Measurements from ENCODE around the gene ADAMTS6. TPM values are rescaled to one million over a fixed set of nuclear protein-coding genes. Genes with fewer than 3 reads are reported as not detected.

The ADAMTS6 gene
- total RNA-seq, 1 experiment from 2014 or later: 2.8 TPM

- POLR2A ChIA-PET: no interaction called here
- Mint-ChIP-seq H3K36me3 (no peaks in the 10 kb centered on the region), H3K4me3 (no peak overlapping the region), H3K4me1 (peaks cover 50% of the 10 kb centered on the region), H3K27me3 (ENCODE audit: low read depth) (no peaks in the 10 kb centered on the region), H3K27ac (no peak overlapping the region), H3K9me3 (peaks cover 8% of the 10 kb centered on the region)
- CTCF ChIA-PET: interaction anchor here (0.7 to 1.9 kb wide), 3 partner anchors 13 to 450 kb away, joined by 3 to 5 read pairs (median 5); no protein-coding TSS in a partner anchor
- DNase-seq (ENCODE audit: low spot score) (no peak), ATAC-seq (no peak)
- TF ChIP-seq HMGA2 (CRISPR knock-in tag; IDR thresholded peaks at IDR 0.05) (no peak), TCF7 (CRISPR knock-in tag; IDR thresholded peaks at IDR 0.05; ENCODE audit: low read depth) (no peak), MYBL2 (CRISPR knock-in tag; IDR thresholded peaks at IDR 0.05) (no peak), ZNF671 (CRISPR knock-in tag; IDR thresholded peaks at IDR 0.05) (no peak), AR (CRISPR knock-in tag; IDR thresholded peaks at IDR 0.05) (no peak)
- TF ChIP-seq, protein P1, sequence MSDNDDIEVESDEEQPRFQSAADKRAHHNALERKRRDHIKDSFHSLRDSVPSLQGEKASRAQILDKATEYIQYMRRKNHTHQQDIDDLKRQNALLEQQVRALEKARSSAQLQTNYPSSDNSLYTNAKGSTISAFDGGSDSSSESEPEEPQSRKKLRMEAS (CRISPR knock-in tag; IDR thresholded peaks at IDR 0.05): no peak
- TF ChIP-seq, protein P2, sequence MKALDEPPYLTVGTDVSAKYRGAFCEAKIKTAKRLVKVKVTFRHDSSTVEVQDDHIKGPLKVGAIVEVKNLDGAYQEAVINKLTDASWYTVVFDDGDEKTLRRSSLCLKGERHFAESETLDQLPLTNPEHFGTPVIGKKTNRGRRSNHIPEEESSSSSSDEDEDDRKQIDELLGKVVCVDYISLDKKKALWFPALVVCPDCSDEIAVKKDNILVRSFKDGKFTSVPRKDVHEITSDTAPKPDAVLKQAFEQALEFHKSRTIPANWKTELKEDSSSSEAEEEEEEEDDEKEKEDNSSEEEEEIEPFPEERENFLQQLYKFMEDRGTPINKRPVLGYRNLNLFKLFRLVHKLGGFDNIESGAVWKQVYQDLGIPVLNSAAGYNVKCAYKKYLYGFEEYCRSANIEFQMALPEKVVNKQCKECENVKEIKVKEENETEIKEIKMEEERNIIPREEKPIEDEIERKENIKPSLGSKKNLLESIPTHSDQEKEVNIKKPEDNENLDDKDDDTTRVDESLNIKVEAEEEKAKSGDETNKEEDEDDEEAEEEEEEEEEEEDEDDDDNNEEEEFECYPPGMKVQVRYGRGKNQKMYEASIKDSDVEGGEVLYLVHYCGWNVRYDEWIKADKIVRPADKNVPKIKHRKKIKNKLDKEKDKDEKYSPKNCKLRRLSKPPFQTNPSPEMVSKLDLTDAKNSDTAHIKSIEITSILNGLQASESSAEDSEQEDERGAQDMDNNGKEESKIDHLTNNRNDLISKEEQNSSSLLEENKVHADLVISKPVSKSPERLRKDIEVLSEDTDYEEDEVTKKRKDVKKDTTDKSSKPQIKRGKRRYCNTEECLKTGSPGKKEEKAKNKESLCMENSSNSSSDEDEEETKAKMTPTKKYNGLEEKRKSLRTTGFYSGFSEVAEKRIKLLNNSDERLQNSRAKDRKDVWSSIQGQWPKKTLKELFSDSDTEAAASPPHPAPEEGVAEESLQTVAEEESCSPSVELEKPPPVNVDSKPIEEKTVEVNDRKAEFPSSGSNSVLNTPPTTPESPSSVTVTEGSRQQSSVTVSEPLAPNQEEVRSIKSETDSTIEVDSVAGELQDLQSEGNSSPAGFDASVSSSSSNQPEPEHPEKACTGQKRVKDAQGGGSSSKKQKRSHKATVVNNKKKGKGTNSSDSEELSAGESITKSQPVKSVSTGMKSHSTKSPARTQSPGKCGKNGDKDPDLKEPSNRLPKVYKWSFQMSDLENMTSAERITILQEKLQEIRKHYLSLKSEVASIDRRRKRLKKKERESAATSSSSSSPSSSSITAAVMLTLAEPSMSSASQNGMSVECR (CRISPR knock-in tag; IDR thresholded peaks at IDR 0.05; ENCODE audit: borderline replicate concordance): no peak
- TF ChIP-seq, protein P3, sequence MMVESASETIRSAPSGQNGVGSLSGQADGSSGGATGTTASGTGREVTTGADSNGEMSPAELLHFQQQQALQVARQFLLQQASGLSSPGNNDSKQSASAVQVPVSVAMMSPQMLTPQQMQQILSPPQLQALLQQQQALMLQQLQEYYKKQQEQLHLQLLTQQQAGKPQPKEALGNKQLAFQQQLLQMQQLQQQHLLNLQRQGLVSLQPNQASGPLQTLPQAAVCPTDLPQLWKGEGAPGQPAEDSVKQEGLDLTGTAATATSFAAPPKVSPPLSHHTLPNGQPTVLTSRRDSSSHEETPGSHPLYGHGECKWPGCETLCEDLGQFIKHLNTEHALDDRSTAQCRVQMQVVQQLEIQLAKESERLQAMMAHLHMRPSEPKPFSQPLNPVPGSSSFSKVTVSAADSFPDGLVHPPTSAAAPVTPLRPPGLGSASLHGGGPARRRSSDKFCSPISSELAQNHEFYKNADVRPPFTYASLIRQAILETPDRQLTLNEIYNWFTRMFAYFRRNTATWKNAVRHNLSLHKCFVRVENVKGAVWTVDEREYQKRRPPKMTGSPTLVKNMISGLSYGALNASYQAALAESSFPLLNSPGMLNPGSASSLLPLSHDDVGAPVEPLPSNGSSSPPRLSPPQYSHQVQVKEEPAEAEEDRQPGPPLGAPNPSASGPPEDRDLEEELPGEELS (CRISPR knock-in tag; IDR thresholded peaks at IDR 0.05): no peak
Observed at GRCh38 chr5:65261499-65261898, 220.2 kb downstream of the ADAMTS6 start.

GRCh38 chr5:65255294-65255693 lies 226.4 kb downstream of the ADAMTS6 start:
- H3K36me3 Mint-ChIP-seq: no peaks in the 10 kb centered on the region
- no peak overlapping the region for H3K27ac Mint-ChIP-seq
- TF ChIP-seq TP53 (CRISPR knock-in tag; IDR thresholded peaks at IDR 0.05): no peak
- TF ChIP-seq CREB1 (CRISPR knock-in tag; IDR thresholded peaks at IDR 0.05): no peak
- TF ChIP-seq TEAD4 (CRISPR knock-in tag; IDR thresholded peaks at IDR 0.05): no peak
- TF ChIP-seq ZNF423 (CRISPR knock-in tag; IDR thresholded peaks at IDR 0.05): no peak
- TF ChIP-seq ATF2 (CRISPR knock-in tag; IDR thresholded peaks at IDR 0.05; ENCODE audit: borderline replicate concordance, low read depth): no peak
- no peak for TF ChIP-seq FOXJ3 (CRISPR knock-in tag; IDR thresholded peaks at IDR 0.05; ENCODE audit: borderline replicate concordance)
- TF ChIP-seq, protein P4, sequence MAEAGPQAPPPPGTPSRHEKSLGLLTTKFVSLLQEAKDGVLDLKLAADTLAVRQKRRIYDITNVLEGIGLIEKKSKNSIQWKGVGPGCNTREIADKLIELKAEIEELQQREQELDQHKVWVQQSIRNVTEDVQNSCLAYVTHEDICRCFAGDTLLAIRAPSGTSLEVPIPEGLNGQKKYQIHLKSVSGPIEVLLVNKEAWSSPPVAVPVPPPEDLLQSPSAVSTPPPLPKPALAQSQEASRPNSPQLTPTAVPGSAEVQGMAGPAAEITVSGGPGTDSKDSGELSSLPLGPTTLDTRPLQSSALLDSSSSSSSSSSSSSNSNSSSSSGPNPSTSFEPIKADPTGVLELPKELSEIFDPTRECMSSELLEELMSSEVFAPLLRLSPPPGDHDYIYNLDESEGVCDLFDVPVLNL (CRISPR knock-in tag; IDR thresholded peaks at IDR 0.05; ENCODE audit: borderline replicate concordance, low read depth): no peak
- TF ChIP-seq NR3C1 (CRISPR knock-in tag; conservative IDR thresholded peaks at IDR 0.05; ENCODE audit: low read depth): no peak
- no peak for TF ChIP-seq ZNF263 (CRISPR knock-in tag; IDR thresholded peaks at IDR 0.05; ENCODE audit: low read depth)
- no peak for TF ChIP-seq MXD4 (CRISPR knock-in tag; IDR thresholded peaks at IDR 0.05; ENCODE audit: borderline replicate concordance)
- ATAC-seq (no peak), DNase-seq (ENCODE audit: low spot score) (no peak)
- no peak overlapping the region for H3K4me3 Mint-ChIP-seq
- peaks cover 8% of the 10 kb centered on the region for H3K9me3 Mint-ChIP-seq
- peaks cover 12% of the 10 kb centered on the region for H3K4me1 Mint-ChIP-seq
- CTCF ChIA-PET: interaction anchor here (1.2 to 1.6 kb wide), 3 partner anchors 10 to 218 kb away, joined by 3 to 4 read pairs (median 4); no protein-coding TSS in a partner anchor
- H3K27me3 Mint-ChIP-seq (ENCODE audit: low read depth): no peaks in the 10 kb centered on the region
- POLR2A ChIA-PET: no interaction called here
